NCI-H1092 treated with DMSO at 0.1 percent for 48 hours (cell line): ENCODE data around the gene CCDC106.

Source experiments
- DNase-seq: peaks from one replicate; lab custom pipeline; 2025; lab: John Stamatoyannopoulos, UW

CCDC106 gene

GRCh38 chr19:55669418-55670279 lies 21.6 kb downstream of the CCDC106 start:
- DNase-seq = no peak

GRCh38 chr19:55670280-55671053 lies 22.5 kb downstream of the CCDC106 start:
- peak; percentile 21 for DNase-seq

- DNase-seq = no peak
Measured at GRCh38 chr19:55671054-55671378, 23.0 kb downstream of the CCDC106 start.

- DNase-seq = no peak
Measured at GRCh38 chr19:55672418-55672817, 24.4 kb downstream of the CCDC106 start.

GRCh38 chr19:55673465-55673864 lies 25.5 kb downstream of the CCDC106 start:
- DNase-seq = no peak

- no peak for DNase-seq
Measured at GRCh38 chr19:55673889-55674288, 25.9 kb downstream of the CCDC106 start.

- DNase-seq = no peak
Measured at GRCh38 chr19:55674459-55674840, 26.4 kb downstream of the CCDC106 start.

- DNase-seq = peak; percentile 90
Measured at GRCh38 chr19:55674841-55675660, 27.0 kb downstream of the CCDC106 start, which contains the start of gene EPN1. Gene EPN1 (plus strand): TSS chr19:55675226. CDS start chr19:55678628, 3,402 bp downstream.

- DNase-seq = no peak
Measured at GRCh38 chr19:55675661-55676354, 27.8 kb downstream of the CCDC106 start.

- DNase-seq = no peak
Measured at GRCh38 chr19:55676383-55676782, 28.4 kb downstream of the CCDC106 start.

GRCh38 chr19:55676889-55677505 lies 29.0 kb downstream of the CCDC106 start:
- no peak for DNase-seq

- no peak for DNase-seq
Measured at GRCh38 chr19:55677572-55678028, 29.6 kb downstream of the CCDC106 start.

- DNase-seq = no peak
Measured at GRCh38 chr19:55678121-55678671, 30.2 kb downstream of the CCDC106 start.

- no peak for DNase-seq
Measured at GRCh38 chr19:55679343-55680257, 31.6 kb downstream of the CCDC106 start.

- no peak for DNase-seq
Measured at GRCh38 chr19:55680339-55681130, 32.5 kb downstream of the CCDC106 start.

GRCh38 chr19:55681131-55682092 lies 33.4 kb downstream of the CCDC106 start:
- no peak for DNase-seq

GRCh38 chr19:55683449-55684261 lies 35.6 kb downstream of the CCDC106 start:
- no peak for DNase-seq
